Measurements from ENCODE around the gene RELA. TPM values are rescaled to one million over a fixed set of nuclear protein-coding genes. Genes with fewer than 3 reads are reported as not detected.
"Not testable (repeated sequence)": the region's sequence is repeated elsewhere in the genome, so short reads cannot be mapped to it uniquely, and the experiment has no call there.

The RELA gene
- polyA plus RNA-seq, 1 of the 3 experiments (the other 2 are of a cell fraction), result 49.5 TPM

DNA sequence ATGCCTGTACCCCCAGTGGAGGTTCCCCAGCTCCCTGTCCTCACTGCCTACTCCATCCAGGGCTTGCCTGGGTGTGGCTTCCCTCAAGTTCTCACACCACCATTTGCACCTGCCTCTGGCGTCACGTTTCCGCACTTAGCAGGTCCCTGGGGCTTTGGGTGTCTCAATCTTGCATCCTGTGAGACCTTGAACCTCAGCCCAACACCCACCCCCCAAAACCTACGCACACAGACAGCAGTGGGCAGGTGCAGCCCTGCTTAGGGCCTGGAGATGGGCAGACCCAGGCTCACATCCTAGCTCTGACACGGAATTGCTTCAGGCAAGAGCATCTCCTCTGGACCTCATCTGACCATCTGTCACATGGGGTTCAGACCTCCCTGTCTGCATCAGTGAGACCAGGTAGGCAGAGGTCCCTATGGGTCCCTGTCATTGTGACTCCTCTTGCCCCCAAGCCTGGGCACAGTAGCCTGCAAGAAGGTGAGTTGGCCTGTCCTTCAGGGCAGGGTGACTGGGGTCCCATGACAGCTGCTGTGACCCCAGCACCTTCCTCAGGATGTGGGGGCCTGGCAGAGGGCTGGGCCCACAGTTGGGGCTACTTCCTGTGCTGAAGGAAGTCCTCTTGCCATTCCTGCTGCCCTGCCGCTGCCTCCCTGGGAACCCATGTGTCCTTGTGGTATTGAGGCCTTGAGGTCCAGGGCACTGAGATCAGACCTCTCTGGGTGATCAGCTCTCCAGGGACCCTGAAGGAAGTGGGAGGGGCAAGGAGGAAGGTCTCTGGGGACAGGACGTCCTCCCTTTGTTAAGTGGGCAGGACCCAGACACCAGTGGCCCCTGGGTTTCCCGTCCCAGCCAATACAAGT is 22.9 kb downstream of the RELA start:
- Histone ChIP-seq H3F3A (replicated peaks; ENCODE audit: insufficient read depth) (peaks cover 24% of the 10 kb centered on the region), H3K27me3 (ENCODE audit: insufficient read depth) (no peaks in the 10 kb centered on the region), H3K9ac (no peak overlapping the region), H2AFZ (ENCODE audit: low read depth) (no peak overlapping the region), H3K9me2 (no peaks in the 10 kb centered on the region), H3K4me1 (ENCODE audit: control insufficient read depth in 1 of 2, insufficient read depth in 2 of 2, low read depth in 1 of 2, low read length in 1 of 2) (peaks cover 5 to 25% of the 10 kb centered on the region in 2 experiments; a peak in 3 of 4 replicates), H3K36me3 (replicated peaks in 1 of 2; ENCODE audit: control insufficient read depth in 1 of 2, insufficient read depth in 2 of 2, low read length in 1 of 2) (peaks cover 0 to 26% of the 10 kb centered on the region in 2 experiments), H4K20me1 (ENCODE audit: insufficient read depth) (peaks cover 9% of the 10 kb centered on the region), H3K9me3 (no peaks in the 10 kb centered on the region), H3K4me3 (ENCODE audit: low read depth in 2 of 2, low read length in 1 of 2) (no peak overlapping the region), H3K79me2 (ENCODE audit: insufficient read depth) (peaks cover 16% of the 10 kb centered on the region), H3K27ac (ENCODE audit: low read depth in 2 of 2, low read length in 1 of 2) (no peak overlapping the region; a peak in 1 of 4 replicates), H3K4me2 (no peak overlapping the region)
- POLR2A ChIA-PET, result interaction anchor here (1.1 to 3.9 kb wide), 2 partner anchors 13 to 80 kb away, joined by 3 to 25 read pairs; no protein-coding TSS in a partner anchor
- CTCF ChIA-PET, result interaction anchor here (1.1 to 4.5 kb wide), 4 partner anchors 9 to 179 kb away, joined by 3 to 42 read pairs (median 10); no protein-coding TSS in a partner anchor
- TF ChIP-seq YY1 (IDR thresholded peaks at IDR 0.05; ENCODE audit: low read depth) (no peak), MEF2A (IDR thresholded peaks at IDR 0.05; ENCODE audit: borderline replicate concordance, low read depth) (no peak), TEAD4 (IDR thresholded peaks at IDR 0.05; ENCODE audit: borderline replicate concordance, insufficient read depth) (no peak), EP300 (IDR thresholded peaks at IDR 0.05; ENCODE audit: borderline replicate concordance in 1 of 2, low read depth in 1 of 2, low read length in 1 of 2) (no peak), FOSL2 (IDR thresholded peaks at IDR 0.05; ENCODE audit: borderline replicate concordance, low read depth) (no peak), SMC3 (IDR thresholded peaks at IDR 0.05; ENCODE audit: low read depth, low read length) (no peak), POLR2AphosphoS5 (IDR thresholded peaks at IDR 0.05; ENCODE audit: low read depth, low read length) (no peak), RXRA (IDR thresholded peaks at IDR 0.05; ENCODE audit: borderline replicate concordance, low read depth) (no peak), SIN3A (IDR thresholded peaks at IDR 0.05; ENCODE audit: borderline replicate concordance, low read depth, low read length) (no peak), TAF1 (IDR thresholded peaks at IDR 0.05; ENCODE audit: borderline replicate concordance, low read depth, low read length) (no peak), NRF1 (IDR thresholded peaks at IDR 0.05; ENCODE audit: low read depth, low read length) (no peak), CHD2 (IDR thresholded peaks at IDR 0.05; ENCODE audit: low read length, partially characterized antibody) (no peak), RFX5 (IDR thresholded peaks at IDR 0.05; ENCODE audit: low read length) (no peak), USF2 (IDR thresholded peaks at IDR 0.05; ENCODE audit: borderline replicate concordance, low read depth, low read length) (no peak), MXI1 (IDR thresholded peaks at IDR 0.05; ENCODE audit: low read depth, low read length) (no peak), TCF12 (IDR thresholded peaks at IDR 0.05) (no peak), RAD21 (IDR thresholded peaks at IDR 0.05; ENCODE audit: low read length) (no peak), REST (IDR thresholded peaks at IDR 0.05; ENCODE audit: low read depth, low read length) (no peak), PBX3 (IDR thresholded peaks at IDR 0.05) (no peak)
- WGBS (ENCODE audit: low lambda C conversion rate), result 96% methylated on average over 7 of the region's 8 CpGs
- DNase-seq, result no peak

DNA sequence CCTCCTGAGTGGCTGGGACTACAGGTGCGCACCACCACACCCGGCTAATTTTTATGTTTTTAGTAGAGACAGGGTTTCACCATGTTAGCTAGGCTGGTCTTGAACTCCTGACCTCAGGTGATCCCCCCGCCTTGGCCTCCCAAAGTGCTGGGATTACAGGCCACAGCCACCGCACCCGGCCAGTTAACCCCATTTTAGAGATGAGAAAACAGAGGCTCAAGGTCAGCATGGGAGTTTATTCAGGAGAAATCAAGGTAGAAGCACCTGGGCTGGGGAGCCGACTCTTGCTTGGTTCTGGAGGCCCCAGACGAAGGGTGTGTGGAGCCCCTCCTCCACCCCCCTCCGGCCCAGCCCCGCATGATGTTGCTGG is 23.5 kb downstream of the RELA start:
- H3K4me2 ChIP-seq, result peak overlapping the region; percentile 99; the same call in 1 of the 2 replicates
- not testable (repeated sequence) for DNase-seq; H4K20me1 ChIP-seq (ENCODE audit: insufficient read depth); H3K27ac ChIP-seq (ENCODE audit: low read depth in 2 of 2, low read length in 1 of 2); H3K4me3 ChIP-seq (ENCODE audit: low read depth in 2 of 2, low read length in 1 of 2); H3K9me3 ChIP-seq; H3K27me3 ChIP-seq (ENCODE audit: insufficient read depth); H3K9me2 ChIP-seq; H2AFZ ChIP-seq (ENCODE audit: low read depth); H3K9ac ChIP-seq
- peaks cover 24% of the 10 kb centered on the region for H3F3A ChIP-seq (replicated peaks; ENCODE audit: insufficient read depth)
- peaks cover 3 to 32% of the 10 kb centered on the region in 2 experiments for H3K36me3 ChIP-seq (replicated peaks in 1 of 2; ENCODE audit: control insufficient read depth in 1 of 2, insufficient read depth in 2 of 2, low read length in 1 of 2)
- ChIA-PET CTCF (interaction anchor here (0.7 to 4.5 kb wide), 7 partner anchors 10 to 221 kb away, joined by 3 to 42 read pairs (median 5); partner anchors contain the start of genes FAM89B and MUS81), POLR2A (interaction anchor here (1.1 to 3.9 kb wide), 4 partner anchors 10 to 80 kb away, joined by 3 to 25 read pairs (median 8); no protein-coding TSS in a partner anchor)
- 97% methylated on average over 5 of the region's 9 CpGs for WGBS (ENCODE audit: low lambda C conversion rate)
- H3K4me1 ChIP-seq (ENCODE audit: control insufficient read depth in 1 of 2, insufficient read depth in 2 of 2, low read depth in 1 of 2, low read length in 1 of 2), result peaks cover 5 to 25% of the 10 kb centered on the region in 2 experiments; a peak in 3 of 4 replicates
- H3K79me2 ChIP-seq (ENCODE audit: insufficient read depth), result peaks cover 16% of the 10 kb centered on the region
